Rectal smooth muscle tissue (tissue), 1 donor: ENCODE results near the gene MTM1.
A peak's percentile ranks its signal among the peaks of the same experiment; 100 is the strongest.

Source experiments
- H3K27ac ChIP-seq: one replicate; pipeline ENCODE4 v1.7.0; 2013; ENCODE audit warnings: low read depth, low read length, inconsistent platforms
- H3K27me3 ChIP-seq: one replicate; pipeline ENCODE4 v1.7.0; 2013; ENCODE audit warnings: low read length; ENCODE audit not compliant: control insufficient read depth, insufficient read depth
- H3K36me3 ChIP-seq: one replicate; pipeline ENCODE4 v1.7.0; 2013; ENCODE audit warnings: low read length; ENCODE audit not compliant: control insufficient read depth, insufficient read depth
- H3K4me1 ChIP-seq: one replicate; pipeline ENCODE4 v1.7.0; 2013; ENCODE audit warnings: low read length; ENCODE audit not compliant: control insufficient read depth, insufficient read depth
- H3K4me3 ChIP-seq: one replicate; pipeline ENCODE4 v1.7.0; 2013; ENCODE audit warnings: low read length
- H3K9ac ChIP-seq: one replicate; pipeline ENCODE4 v1.7.0; 2013; ENCODE audit warnings: low read length

The MTM1 gene

GRCh38 chrX:150692831-150693724, 124.7 kb downstream of the MTM1 start, which contains the start of gene MTMR1:
Gene MTMR1 (plus strand): TSS chrX:150693396. CDS start chrX:150693531, 135 bp downstream.
- no peaks in the 10 kb centered on the region for H3K27me3 ChIP-seq
- no peaks in the 10 kb centered on the region for H3K4me1 ChIP-seq
- H3K36me3 ChIP-seq, result no peaks in the 10 kb centered on the region
- H3K4me3 ChIP-seq, result peak within 1 kb of the TSS; percentile 65
- H3K9ac ChIP-seq, result peak within 1 kb of the TSS; percentile 17
- peak within 1 kb of the TSS; percentile 70 for H3K27ac ChIP-seq

DNA sequence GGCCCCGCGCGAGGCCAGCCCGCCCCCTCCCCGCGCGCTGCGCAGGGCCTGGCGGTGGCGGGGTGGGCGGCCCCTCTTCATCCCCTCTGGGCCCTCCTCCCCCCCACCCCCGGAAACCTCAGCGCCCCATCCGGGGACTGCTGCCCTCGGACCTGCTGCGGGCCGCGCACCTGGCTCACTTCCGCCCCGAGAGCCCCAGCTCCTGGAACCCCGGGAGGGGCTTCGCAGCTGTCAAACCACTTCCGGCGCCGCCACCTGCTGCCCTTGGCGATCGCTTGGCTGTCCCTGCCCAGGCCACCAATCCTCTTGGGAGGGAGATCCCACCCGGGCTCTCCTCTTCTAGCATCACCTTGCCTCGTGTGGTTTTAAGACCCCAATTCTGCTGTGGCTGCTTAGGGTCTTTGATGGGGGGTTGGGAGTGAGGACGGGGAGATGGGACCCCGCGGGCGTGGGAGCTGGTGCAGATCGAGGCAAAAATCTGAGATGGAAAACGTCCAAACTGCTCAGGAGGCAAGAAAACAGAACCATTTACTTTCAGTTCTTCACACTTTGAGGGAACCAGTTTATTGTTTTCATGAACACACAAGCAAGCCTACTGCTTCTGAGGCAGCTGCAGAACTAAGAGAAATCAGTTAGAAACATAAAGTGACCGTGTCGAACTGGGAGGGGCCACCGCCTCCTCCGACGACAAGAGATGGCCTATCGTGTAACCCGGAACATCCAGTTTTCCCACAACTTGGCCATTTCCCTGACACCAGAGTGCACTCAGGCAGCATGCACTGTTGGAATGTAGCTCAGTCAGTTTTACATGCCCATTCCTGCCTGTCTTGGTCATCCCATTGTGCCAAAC, 125.5 kb downstream of the MTM1 start:
- H3K9ac ChIP-seq, result no peak overlapping the region

DNA sequence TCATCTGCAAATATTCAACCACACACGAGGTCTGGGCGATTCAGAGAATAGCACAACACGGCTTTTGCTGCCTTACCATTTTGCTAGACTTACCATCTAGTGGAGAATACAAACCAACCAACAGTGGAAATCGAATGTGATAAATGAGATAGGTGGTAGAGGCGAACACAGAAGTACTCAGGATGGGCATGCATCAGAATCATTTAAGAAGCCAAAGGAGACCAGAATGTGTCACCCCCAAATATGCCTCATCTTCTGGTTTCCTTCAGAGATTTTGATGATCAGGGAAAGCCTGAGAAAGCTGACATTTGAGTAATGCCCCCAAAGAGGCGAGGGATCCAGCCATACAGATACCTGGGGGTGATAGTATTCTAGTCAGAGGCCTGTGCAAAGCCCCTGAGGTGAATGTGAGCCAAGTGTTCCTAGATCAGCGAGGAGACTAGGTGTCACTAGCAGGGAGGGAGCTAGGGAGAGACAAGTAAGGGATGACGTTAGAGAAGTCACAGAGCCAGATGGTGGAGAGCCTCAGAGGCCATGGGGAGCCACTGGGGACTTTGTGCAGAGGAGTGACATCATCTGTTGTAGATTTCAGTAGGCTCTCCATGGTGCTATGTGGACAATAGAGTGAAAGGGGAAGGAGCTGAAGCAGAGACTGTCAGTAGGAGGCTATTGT, 126.5 kb downstream of the MTM1 start:
- H3K4me3 ChIP-seq, result peak overlapping the region; percentile 62
- H3K36me3 ChIP-seq, result no peaks in the 10 kb centered on the region
- no peaks in the 10 kb centered on the region for H3K4me1 ChIP-seq
- H3K27me3 ChIP-seq, result no peaks in the 10 kb centered on the region
- no peak overlapping the region for H3K27ac ChIP-seq
- no peak overlapping the region for H3K9ac ChIP-seq

More for the DNA sequence above, 125.5 kb downstream of the MTM1 start:
- H3K4me3 ChIP-seq, result peak overlapping the region; percentile 62
- no peaks in the 10 kb centered on the region for H3K4me1 ChIP-seq
- peak overlapping the region; percentile 70 for H3K27ac ChIP-seq
- H3K27me3 ChIP-seq, result no peaks in the 10 kb centered on the region
- H3K36me3 ChIP-seq, result no peaks in the 10 kb centered on the region

DNA sequence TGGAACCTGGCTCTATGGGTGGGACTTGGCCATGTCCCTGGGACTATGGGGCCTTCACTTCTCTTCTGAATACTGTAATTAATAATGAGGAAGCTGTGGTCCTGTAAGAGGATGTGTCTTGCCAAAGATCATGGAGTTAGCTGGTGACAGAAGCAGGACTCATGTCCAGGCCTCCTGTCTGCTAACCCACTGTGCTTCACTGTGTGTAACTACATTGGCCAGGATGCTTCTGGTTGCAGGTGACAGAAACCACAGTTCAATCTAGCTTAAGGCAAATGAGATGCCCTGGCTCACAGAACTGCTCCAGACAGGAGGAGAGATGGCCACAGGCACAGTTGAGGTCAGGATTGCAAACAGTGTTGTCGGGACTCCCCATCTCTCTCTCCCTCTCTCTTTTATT, 127.9 kb downstream of the MTM1 start:
- H3K36me3 ChIP-seq, result no peaks in the 10 kb centered on the region
- no peak overlapping the region for H3K27ac ChIP-seq
- no peaks in the 10 kb centered on the region for H3K27me3 ChIP-seq
- H3K4me3 ChIP-seq, result no peak overlapping the region
- H3K9ac ChIP-seq, result no peak overlapping the region
- no peaks in the 10 kb centered on the region for H3K4me1 ChIP-seq

DNA sequence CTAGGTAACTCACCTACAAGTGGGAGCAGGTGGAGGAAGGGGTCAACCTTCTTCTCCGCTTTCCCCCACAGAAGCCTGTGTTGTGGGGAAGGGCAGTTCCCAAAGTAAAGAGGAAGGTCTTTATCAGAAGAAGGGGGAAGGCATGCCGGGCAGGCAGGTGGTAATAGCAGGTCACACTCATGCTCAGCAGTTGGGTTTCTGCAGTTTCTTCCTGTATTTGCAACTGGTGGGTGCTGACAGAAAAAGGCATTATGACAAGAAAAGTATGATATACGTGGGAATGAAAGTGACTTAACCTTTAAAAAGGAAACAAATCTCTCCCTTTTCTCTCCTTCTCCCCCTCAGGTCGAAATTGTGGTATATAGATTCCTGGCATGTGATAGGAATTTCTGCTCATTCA, 128.4 kb downstream of the MTM1 start:
- Histone ChIP-seq H3K4me1 (no peaks in the 10 kb centered on the region), H3K36me3 (no peaks in the 10 kb centered on the region)

DNA sequence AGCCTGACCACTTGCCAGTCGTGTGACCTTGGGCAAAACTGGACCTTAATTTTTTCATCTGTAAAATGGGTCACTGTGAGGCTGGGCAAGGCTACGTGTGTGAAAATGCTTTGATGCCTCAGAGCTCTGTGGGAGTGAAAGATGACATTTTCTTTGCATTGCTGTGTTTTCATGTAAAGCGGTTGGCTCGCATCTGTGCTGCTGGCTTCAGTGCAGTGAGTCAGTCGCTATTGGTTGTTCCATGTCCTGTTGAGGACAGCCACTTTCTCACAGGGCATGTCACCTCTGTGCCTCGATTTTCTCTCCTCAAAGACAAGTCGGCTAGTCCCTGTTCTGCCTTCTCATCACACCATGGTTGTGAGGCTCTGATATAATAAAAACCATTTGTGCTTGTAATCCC, 129.2 kb downstream of the MTM1 start:
- H3K27ac ChIP-seq, result no peak overlapping the region
- no peaks in the 10 kb centered on the region for H3K4me1 ChIP-seq
- no peaks in the 10 kb centered on the region for H3K27me3 ChIP-seq
- H3K36me3 ChIP-seq, result no peaks in the 10 kb centered on the region
- no peak overlapping the region for H3K9ac ChIP-seq
- H3K4me3 ChIP-seq, result no peak overlapping the region

More for the DNA sequence above, 128.4 kb downstream of the MTM1 start:
- Histone ChIP-seq H3K9ac (no peak overlapping the region), H3K4me3 (no peak overlapping the region), H3K27ac (no peak overlapping the region), H3K27me3 (no peaks in the 10 kb centered on the region)

GRCh38 chrX:150698981-150699380, 130.6 kb downstream of the MTM1 start:
- Histone ChIP-seq H3K27ac (no peak overlapping the region), H3K4me1 (no peaks in the 10 kb centered on the region), H3K9ac (no peak overlapping the region), H3K36me3 (no peaks in the 10 kb centered on the region), H3K4me3 (no peak overlapping the region), H3K27me3 (no peaks in the 10 kb centered on the region)

DNA sequence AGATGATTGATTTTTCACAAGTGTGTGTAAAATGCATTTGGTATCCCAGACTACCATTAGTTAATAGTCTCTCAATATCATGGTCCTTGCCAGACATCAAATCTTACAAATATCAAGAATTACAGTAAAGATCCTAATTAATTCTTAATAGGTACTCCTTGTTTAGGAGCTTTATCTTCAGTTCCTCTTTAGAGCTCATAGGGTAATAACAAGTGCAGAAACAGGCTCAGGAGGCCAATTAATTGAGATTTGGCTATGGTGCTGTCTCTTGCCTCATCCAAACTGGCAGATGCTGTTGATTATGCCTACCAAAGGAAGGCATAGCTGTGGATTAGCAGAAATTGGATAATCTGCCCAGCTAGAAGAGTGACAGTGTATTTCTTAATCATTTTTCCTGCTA, 131.7 kb downstream of the MTM1 start:
- H3K4me1 ChIP-seq, result no peaks in the 10 kb centered on the region
- no peaks in the 10 kb centered on the region for H3K27me3 ChIP-seq
- H3K4me3 ChIP-seq, result no peak overlapping the region
- H3K36me3 ChIP-seq, result no peaks in the 10 kb centered on the region
- H3K27ac ChIP-seq, result no peak overlapping the region
- no peak overlapping the region for H3K9ac ChIP-seq

DNA sequence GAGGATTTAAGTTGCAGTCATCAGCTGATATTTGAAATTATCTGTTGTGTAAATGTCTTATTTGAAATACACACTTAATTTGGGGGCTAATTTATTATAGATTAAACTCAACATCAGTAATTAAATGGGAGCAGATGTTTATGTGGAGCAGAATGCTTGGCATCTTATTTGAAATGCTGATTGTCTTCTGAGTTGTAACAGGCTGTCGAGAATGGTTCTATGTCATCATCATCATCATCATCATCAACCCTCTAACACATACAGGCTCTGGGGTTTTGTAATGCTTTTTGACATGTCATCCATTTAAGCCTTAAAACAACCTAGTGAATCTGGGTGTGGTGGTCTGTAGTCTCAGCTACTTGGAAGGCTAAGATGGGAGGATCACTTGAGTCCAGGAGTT, 133.0 kb downstream of the MTM1 start:
- no peaks in the 10 kb centered on the region for H3K36me3 ChIP-seq
- H3K27ac ChIP-seq, result no peak overlapping the region
- no peaks in the 10 kb centered on the region for H3K27me3 ChIP-seq
- H3K9ac ChIP-seq, result no peak overlapping the region
- no peaks in the 10 kb centered on the region for H3K4me1 ChIP-seq
- H3K4me3 ChIP-seq, result no peak overlapping the region

- Histone ChIP-seq H3K4me1 (no peaks in the 10 kb centered on the region), H3K36me3 (no peaks in the 10 kb centered on the region), H3K27ac (no peak overlapping the region), H3K27me3 (no peaks in the 10 kb centered on the region), H3K4me3 (no peak overlapping the region), H3K9ac (no peak overlapping the region)
Observed at GRCh38 chrX:150702966-150703694, 134.7 kb downstream of the MTM1 start.

- H3K27me3 ChIP-seq, result no peaks in the 10 kb centered on the region
- H3K27ac ChIP-seq, result no peak overlapping the region
- H3K4me3 ChIP-seq, result no peak overlapping the region
- H3K36me3 ChIP-seq, result no peaks in the 10 kb centered on the region
- no peak overlapping the region for H3K9ac ChIP-seq
- no peaks in the 10 kb centered on the region for H3K4me1 ChIP-seq
Observed at GRCh38 chrX:150703695-150703974, 135.2 kb downstream of the MTM1 start.
